ENCODE measurements around the gene TMED10.
"Not testable (repeated sequence)": the region's sequence is repeated elsewhere in the genome, so short reads cannot be mapped to it uniquely, and the experiment has no call there.

The TMED10 gene

GRCh38 chr14:75190023-75190422 lies 13.6 kb upstream of the TMED10 start:
- no peak for FAIRE-seq

- FAIRE-seq = no peak
Measured at GRCh38 chr14:75188520-75189268, 12.3 kb upstream of the TMED10 start.

GRCh38 chr14:75188086-75188485 lies 11.7 kb upstream of the TMED10 start:
- FAIRE-seq = no peak

GRCh38 chr14:75186953-75187352 lies 10.5 kb upstream of the TMED10 start:
- no peak for FAIRE-seq

GRCh38 chr14:75185251-75186040 lies 9.0 kb upstream of the TMED10 start:
- no peak for FAIRE-seq

- FAIRE-seq = no peak
Measured at GRCh38 chr14:75184492-75184891, 8.1 kb upstream of the TMED10 start.

- no peak for FAIRE-seq
Measured at GRCh38 chr14:75184039-75184438, 7.6 kb upstream of the TMED10 start.

GRCh38 chr14:75183225-75183624 lies 6.8 kb upstream of the TMED10 start:
- no peak for FAIRE-seq

- no peak for FAIRE-seq
Measured at GRCh38 chr14:75182821-75183220, 6.4 kb upstream of the TMED10 start.

- not testable (repeated sequence) for FAIRE-seq
Measured at GRCh38 chr14:75182163-75182562, 5.8 kb upstream of the TMED10 start.

GRCh38 chr14:75181293-75182062 lies 5.1 kb upstream of the TMED10 start:
- FAIRE-seq = no peak

GRCh38 chr14:75175677-75176141 lies 703 bp downstream of the TMED10 start:
- no peak for FAIRE-seq

- no peak for FAIRE-seq
Measured at GRCh38 chr14:75174066-75174465, 2.3 kb downstream of the TMED10 start.

GRCh38 chr14:75170772-75171171 lies 5.6 kb downstream of the TMED10 start:
- FAIRE-seq = no peak

GRCh38 chr14:75168586-75169335 lies 7.7 kb downstream of the TMED10 start:
- no peak for FAIRE-seq

- no peak for FAIRE-seq
Measured at GRCh38 chr14:75167325-75167724, 9.1 kb downstream of the TMED10 start.

GRCh38 chr14:75165586-75166391 lies 10.6 kb downstream of the TMED10 start:
- no peak for FAIRE-seq

GRCh38 chr14:75164809-75165208 lies 11.6 kb downstream of the TMED10 start:
- FAIRE-seq = no peak

GRCh38 chr14:75163677-75164076 lies 12.7 kb downstream of the TMED10 start:
- no peak for FAIRE-seq

GRCh38 chr14:75162631-75163030 lies 13.8 kb downstream of the TMED10 start:
- no peak for FAIRE-seq

- no peak for FAIRE-seq
Measured at GRCh38 chr14:75158843-75159614, 17.4 kb downstream of the TMED10 start.
